B cell (primary cell): ENCODE data around the gene MDM1. TPM values are rescaled to one million over a fixed set of nuclear protein-coding genes. Genes with fewer than 3 reads are reported as not detected.

Experiments
- ATAC-seq: fragments of 200-7000 bp; cut with Tn5 transposase; one replicate; pipeline ENCODE4 v1.10.0; 2021; ENCODE audit warnings: low read depth, mild to moderate bottlenecking, moderate number of reproducible peaks, moderate library complexity
- CTCF ChIA-PET: fragments of 350-600 bp; sonication (Branson Sonifier 250); formaldehyde crosslinking; loops from one replicate; lab custom pipeline; 2021; ENCODE audit warnings: antibody characterized with exemption, inconsistent platforms; lab: Charles Lee
- POLR2A ChIA-PET: fragments of 350-600 bp; sonication (Branson Sonifier 250); formaldehyde crosslinking; loops from one replicate; lab custom pipeline; 2021; ENCODE audit warnings: antibody characterized with exemption; lab: Charles Lee
- DNase-seq: peaks from one replicate; pipeline ENCODE4 v3.0.0; 2013
- H2AFZ ChIP-seq: 2 replicates; pipeline ENCODE4 v1.6.1; 2012; ENCODE audit warnings: mild to moderate bottlenecking, low read depth, low read length; ENCODE audit not compliant: insufficient read depth, poor library complexity, severe bottlenecking
- H3K27ac ChIP-seq, 2 donors: 1 replicate in 1 of 2; 2 replicates in 1 of 2; pipeline ENCODE4 v1.5.1; 2012 to 2013; ENCODE audit warnings: low read length in 2 of 2, mild to moderate bottlenecking in 2 of 2, moderate library complexity in 1 of 2
- H3K27me3 ChIP-seq, 4 experiments: fragments of 200-600 bp in 1 of 4; sonication (generic) in 1 of 4; replicated peaks in 1 of 4; 1 replicate in 2 of 4; 2 replicates in 2 of 4; pipeline versions ENCODE4 v1.6.1 to v1.7.0; 2013 to 2016; ENCODE audit warnings: low read length in 3 of 4, mild to moderate bottlenecking in 2 of 4, mixed read lengths in 1 of 4, moderate library complexity in 1 of 4; ENCODE audit not compliant: insufficient read depth in 4 of 4, control insufficient read depth in 3 of 4; ENCODE audit errors: control extremely low read depth in 1 of 4
- H3K36me3 ChIP-seq, 2 experiments: replicated peaks in 1 of 2; 1 replicate in 1 of 2; 2 replicates in 1 of 2; pipeline versions ENCODE4 v1.6.1 to v1.7.1; 2013; ENCODE audit warnings: low read length in 1 of 2; ENCODE audit not compliant: insufficient read depth in 2 of 2, control insufficient read depth in 1 of 2; ENCODE audit errors: control extremely low read depth in 1 of 2, extremely low read depth in 1 of 2
- H3K4me1 ChIP-seq, 2 donors: fragments of 200-600 bp in 1 of 2; sonication (generic) in 1 of 2; 1 replicate in 1 of 2; 2 replicates in 1 of 2; pipeline versions ENCODE4 v1.5.1 to v1.6.1; 2013 to 2017; ENCODE audit warnings: low read length in 2 of 2; ENCODE audit not compliant: control insufficient read depth in 2 of 2, insufficient read depth in 2 of 2
- H3K4me2 ChIP-seq: replicated peaks from 2 replicates; pipeline ENCODE3; 2012; ENCODE audit warnings: mild to moderate bottlenecking, low read depth, low read length; ENCODE audit not compliant: poor library complexity, severe bottlenecking
- H3K4me3 ChIP-seq, 5 experiments: fragments of 200-600 bp in 1 of 5; sonication (generic) in 1 of 5; 1 replicate in 3 of 5; 2 replicates in 2 of 5; pipeline versions ENCODE4 v1.5.1 to v1.7.0; 2011 to 2016; ENCODE audit warnings: low read length in 4 of 5, mild to moderate bottlenecking in 4 of 5, low read depth in 2 of 5, control low read depth in 1 of 5, moderate library complexity in 1 of 5; ENCODE audit not compliant: insufficient read depth in 1 of 5; ENCODE audit errors: control extremely low read depth in 1 of 5, extremely low read depth in 1 of 5
- H3K79me2 ChIP-seq: fragments of 200-600 bp; sonication (generic); one replicate; pipeline ENCODE4 v1.6.0; 2016; ENCODE audit warnings: low read length; ENCODE audit not compliant: control insufficient read depth, insufficient read depth
- H3K9ac ChIP-seq: fragments of 200-600 bp; sonication (generic); 2 replicates; pipeline ENCODE4 v1.6.1; 2017; ENCODE audit warnings: mild to moderate bottlenecking, low read length, moderate library complexity
- H3K9me3 ChIP-seq, 3 donors: one replicate each; pipeline versions ENCODE4 v1.6.1 to v1.7.1; 2013; ENCODE audit warnings: low read length in 2 of 3; ENCODE audit not compliant: control insufficient read depth in 2 of 3, insufficient read depth in 1 of 3; ENCODE audit errors: control extremely low read depth in 1 of 3
- H4K20me1 ChIP-seq: 2 replicates; pipeline ENCODE4 v1.6.0; 2012; ENCODE audit warnings: mild to moderate bottlenecking, low read length; ENCODE audit not compliant: insufficient read depth, control insufficient read depth, poor library complexity, severe bottlenecking
- H3K27ac Mint-ChIP-seq: one replicate; pipeline ENCODE4 v1.8.0; 2021; ENCODE audit warnings: mixed read lengths
- H3K27me3 Mint-ChIP-seq: one replicate; pipeline ENCODE4 v1.8.0; 2021; ENCODE audit warnings: mixed read lengths
- H3K4me1 Mint-ChIP-seq: one replicate; pipeline ENCODE4 v1.8.0; 2021; ENCODE audit warnings: mixed read lengths
- H3K4me3 Mint-ChIP-seq: one replicate; pipeline ENCODE4 v1.8.0; 2021; ENCODE audit warnings: mixed read lengths
- H3K9me3 Mint-ChIP-seq: one replicate; pipeline ENCODE4 v1.8.0; 2022; ENCODE audit warnings: mixed read lengths; ENCODE audit not compliant: insufficient read depth
- EZH2 ChIP-seq: IDR thresholded peaks from 2 replicates; pipeline ENCODE4 v1.6.1; 2012; ENCODE audit warnings: borderline replicate concordance, low read depth, mild to moderate bottlenecking, moderate library complexity, low read length; ENCODE audit not compliant: insufficient read depth, poor library complexity, severe bottlenecking
- WGBS: methylation state at CpG from one replicate; pipeline ENCODE4 v1.1.5; 2013; ENCODE audit warnings: missing lambda C conversion rate; ENCODE audit not compliant: insufficient coverage; 5-methylcytosine and 5-hydroxymethylcytosine counted together
- intact Hi-C: fragments of 100-400 bp; cut with micrococcal nuclease; formaldehyde crosslinking; loops from one replicate; pipeline ENCODE4 v1.10.0; 2022
- polyA plus RNA-seq: library from polyadenylated mRNA; depleted of rRNA; stranded (reverse); fragments of >200 nt; gene quantifications from 2 replicates; pipeline ENCODE4 v1.2.3, GENCODE V29; 2012
- total RNA-seq, 2 donors: library from RNA; stranded (reverse); fragments of 120-200 nt in 1 of 2; gene quantifications; 1 replicate in 1 of 2; 2 replicates in 1 of 2; pipeline versions ENCODE4 v1.2.3 to v1.2.4, GENCODE V29; 2013 to 2022
- TF ChIP-seq, protein P1 (sequence below): fragments of 200-600 bp; IDR thresholded peaks from one replicate; pipeline ENCODE4 v1.8.0; 2022; ENCODE audit warnings: antibody characterized with exemption, mild to moderate bottlenecking

The MDM1 gene
- total and polyA plus RNA-seq, 2 donors (not counting 1 experiment from before 2014, with no cell fraction given), result 13.9 to 38.3 TPM

DNA sequence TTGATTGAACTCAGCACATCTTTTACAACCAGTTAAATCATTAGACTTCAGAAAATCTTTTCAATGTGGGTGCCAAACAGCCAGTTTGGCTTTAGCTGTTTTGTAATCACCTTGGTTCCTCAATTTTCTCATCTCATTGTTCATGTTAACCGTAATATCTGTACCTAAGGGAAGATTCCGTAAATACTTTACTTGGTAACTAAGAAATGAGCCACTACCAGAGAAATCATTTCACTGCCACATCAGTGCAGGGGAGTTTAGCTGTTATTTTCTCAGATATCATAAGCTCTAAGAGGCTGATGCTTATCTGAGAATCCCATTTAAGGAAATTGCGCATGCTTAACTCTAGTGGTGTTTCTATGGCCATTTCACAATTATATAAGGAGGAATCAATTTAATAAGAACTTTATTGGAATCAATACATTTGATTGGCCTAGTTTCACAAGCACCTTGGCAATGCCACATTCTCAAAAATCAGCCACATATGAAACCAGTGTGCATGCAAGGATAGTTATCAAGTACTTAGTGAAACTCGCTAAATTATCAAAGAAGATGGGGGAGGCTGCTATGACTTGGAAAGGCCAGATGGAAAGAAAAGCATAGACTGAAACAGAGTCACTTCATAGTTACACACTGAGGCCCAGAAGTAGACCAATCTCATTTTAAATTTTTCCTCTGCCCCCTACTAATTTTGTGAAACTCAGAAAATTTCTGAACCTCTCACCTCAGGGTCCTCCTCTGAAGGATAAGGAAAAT, 50.7 kb downstream of the MDM1 start:
- no peaks in the 10 kb centered on the region for H3K4me1 Mint-ChIP-seq
- H4K20me1 ChIP-seq, result no peaks in the 10 kb centered on the region
- peaks cover 0 to 5% (median 1%) of the 10 kb centered on the region in 4 experiments for H3K27me3 ChIP-seq
- DNase-seq, result no peak
- no peaks in the 10 kb centered on the region for H3K4me1 ChIP-seq
- H3K9me3 Mint-ChIP-seq, result no peaks in the 10 kb centered on the region
- H3K36me3 ChIP-seq, result no peaks in the 10 kb centered on the region
- no peak overlapping the region for H3K4me3 Mint-ChIP-seq
- peaks cover 4% of the 10 kb centered on the region for H3K27me3 Mint-ChIP-seq
- H3K27ac ChIP-seq, result no peak overlapping the region
- CTCF ChIA-PET, result interaction anchor here (0.6 to 1.0 kb wide), 3 partner anchors 34 to 925 kb away, joined by 3 read pairs; no protein-coding TSS in a partner anchor
- POLR2A ChIA-PET, result no interaction called here
- WGBS, result no CpG with 5 or more reads among the region's 4 CpGs
- no peak overlapping the region for H2AFZ ChIP-seq
- H3K4me2 ChIP-seq, result no peak overlapping the region
- TF ChIP-seq, protein P1, sequence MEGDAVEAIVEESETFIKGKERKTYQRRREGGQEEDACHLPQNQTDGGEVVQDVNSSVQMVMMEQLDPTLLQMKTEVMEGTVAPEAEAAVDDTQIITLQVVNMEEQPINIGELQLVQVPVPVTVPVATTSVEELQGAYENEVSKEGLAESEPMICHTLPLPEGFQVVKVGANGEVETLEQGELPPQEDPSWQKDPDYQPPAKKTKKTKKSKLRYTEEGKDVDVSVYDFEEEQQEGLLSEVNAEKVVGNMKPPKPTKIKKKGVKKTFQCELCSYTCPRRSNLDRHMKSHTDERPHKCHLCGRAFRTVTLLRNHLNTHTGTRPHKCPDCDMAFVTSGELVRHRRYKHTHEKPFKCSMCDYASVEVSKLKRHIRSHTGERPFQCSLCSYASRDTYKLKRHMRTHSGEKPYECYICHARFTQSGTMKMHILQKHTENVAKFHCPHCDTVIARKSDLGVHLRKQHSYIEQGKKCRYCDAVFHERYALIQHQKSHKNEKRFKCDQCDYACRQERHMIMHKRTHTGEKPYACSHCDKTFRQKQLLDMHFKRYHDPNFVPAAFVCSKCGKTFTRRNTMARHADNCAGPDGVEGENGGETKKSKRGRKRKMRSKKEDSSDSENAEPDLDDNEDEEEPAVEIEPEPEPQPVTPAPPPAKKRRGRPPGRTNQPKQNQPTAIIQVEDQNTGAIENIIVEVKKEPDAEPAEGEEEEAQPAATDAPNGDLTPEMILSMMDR, result no peak
- TF ChIP-seq EZH2, result no peak
- intact Hi-C loops, result no loop called here
- no peaks in the 10 kb centered on the region for H3K79me2 ChIP-seq
- H3K27ac Mint-ChIP-seq, result no peak overlapping the region
- no peaks in the 10 kb centered on the region for H3K9me3 ChIP-seq
- H3K9ac ChIP-seq, result no peak overlapping the region
- no peak for ATAC-seq
- no peak overlapping the region for H3K4me3 ChIP-seq

GRCh38 chr12:68280240-68280639, 51.9 kb downstream of the MDM1 start:
- Histone ChIP-seq H4K20me1 (no peaks in the 10 kb centered on the region), H3K4me1 (no peaks in the 10 kb centered on the region), H3K36me3 (no peaks in the 10 kb centered on the region), H3K79me2 (no peaks in the 10 kb centered on the region), H3K27ac (no peak overlapping the region), H3K27me3 (peaks cover 0 to 5% (median 1%) of the 10 kb centered on the region in 4 experiments), H3K9ac (no peak overlapping the region), H3K4me3 (no peak overlapping the region), H2AFZ (no peak overlapping the region), H3K4me2 (no peak overlapping the region), H3K9me3 (no peaks in the 10 kb centered on the region)
- peaks cover 4% of the 10 kb centered on the region for H3K27me3 Mint-ChIP-seq
- no peak overlapping the region for H3K4me3 Mint-ChIP-seq
- intact Hi-C loops, result no loop called here
- no peaks in the 10 kb centered on the region for H3K4me1 Mint-ChIP-seq
- no peak for ATAC-seq
- DNase-seq, result no peak
- TF ChIP-seq, protein P1, result no peak
- TF ChIP-seq EZH2, result no peak
- H3K27ac Mint-ChIP-seq, result no peak overlapping the region
- H3K9me3 Mint-ChIP-seq, result no peaks in the 10 kb centered on the region
- 100% methylated on average over 1 of the region's 2 CpGs for WGBS
- CTCF ChIA-PET, result no interaction called here
- POLR2A ChIA-PET, result no interaction called here
